Measurements from ENCODE around the gene PARM1. TPM values are rescaled to one million over a fixed set of nuclear protein-coding genes. Genes with fewer than 3 reads are reported as not detected.

The PARM1 gene
- total RNA-seq, 1 donor, result 1.0 TPM

- Histone ChIP-seq H3K4me1 (ENCODE audit: insufficient read depth, low read length) (peaks cover 26% of the 10 kb centered on the region), H3K9me3 (ENCODE audit: low read depth, low read length) (no peaks in the 10 kb centered on the region), H3K4me3 (ENCODE audit: low read length) (no peak overlapping the region), H3K27me3 (ENCODE audit: insufficient read depth, low read length) (peaks cover 55% of the 10 kb centered on the region)
These were observed 2.8 kb upstream of the PARM1 start for GRCh38 chr4:74930162-74930561.

- H3K9me3 ChIP-seq (ENCODE audit: low read depth, low read length), result no peaks in the 10 kb centered on the region
- H3K4me3 ChIP-seq (ENCODE audit: low read length), result no peak overlapping the region
- H3K27me3 ChIP-seq (ENCODE audit: insufficient read depth, low read length), result peaks cover 65% of the 10 kb centered on the region
- peaks cover 26% of the 10 kb centered on the region for H3K4me1 ChIP-seq (ENCODE audit: insufficient read depth, low read length)
These were observed 1.5 kb upstream of the PARM1 start for GRCh38 chr4:74931376-74931775.

GRCh38 chr4:74932010-74932409 lies 906 bp upstream of the PARM1 start:
- H3K27me3 ChIP-seq (ENCODE audit: insufficient read depth, low read length), result peaks cover 68% of the 10 kb centered on the region
- H3K4me1 ChIP-seq (ENCODE audit: insufficient read depth, low read length), result peaks cover 26% of the 10 kb centered on the region
- no peak overlapping the region for H3K4me3 ChIP-seq (ENCODE audit: low read length)
- no peaks in the 10 kb centered on the region for H3K9me3 ChIP-seq (ENCODE audit: low read depth, low read length)

- Histone ChIP-seq H3K9me3 (ENCODE audit: low read depth, low read length) (no peaks in the 10 kb centered on the region), H3K27me3 (ENCODE audit: insufficient read depth, low read length) (peaks cover 72% of the 10 kb centered on the region), H3K4me3 (ENCODE audit: low read length) (peak overlapping the region; percentile 30), H3K4me1 (ENCODE audit: insufficient read depth, low read length) (peaks cover 26% of the 10 kb centered on the region)
These were observed 673 bp downstream of the PARM1 start for GRCh38 chr4:74933562-74934015.

DNA sequence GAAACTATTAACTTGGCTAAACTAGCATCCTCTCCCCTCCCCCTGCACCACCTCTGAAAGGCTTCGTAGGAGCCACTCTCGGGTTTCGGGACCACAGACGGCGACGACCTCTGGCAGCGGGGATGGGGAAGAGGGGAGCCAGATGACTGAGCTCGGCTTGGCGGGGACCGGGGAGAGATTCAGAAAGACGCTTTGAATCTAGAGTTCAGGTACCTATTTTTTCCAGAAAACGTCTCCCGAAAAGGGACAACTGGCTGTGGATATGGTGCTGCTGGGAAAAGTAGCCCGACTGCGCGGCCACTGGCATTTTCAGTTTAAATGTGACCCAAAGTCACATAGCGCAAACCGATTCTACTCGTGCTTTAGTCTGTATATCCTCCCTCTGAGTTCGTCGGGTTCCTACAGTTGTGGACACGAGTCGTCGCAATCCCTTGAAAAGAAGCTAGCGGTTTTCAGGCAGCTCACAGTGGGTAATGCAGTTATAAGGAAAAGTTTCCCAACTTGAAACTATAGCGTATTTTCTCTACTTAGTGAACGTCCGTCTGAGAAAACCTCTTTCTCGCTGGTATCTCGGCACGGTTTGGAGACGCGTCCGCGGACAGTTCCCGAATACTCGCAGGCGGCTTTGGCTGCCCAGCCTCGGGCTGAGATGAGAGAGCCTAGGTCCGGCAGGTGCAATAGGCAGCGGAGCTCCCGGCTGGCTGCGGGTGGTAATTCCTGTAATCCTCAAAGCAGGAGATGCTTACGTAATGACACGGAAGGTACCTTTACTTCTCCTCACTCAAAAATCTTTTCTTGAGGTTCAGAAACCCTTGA lies 1.3 kb downstream of the PARM1 start:
- Histone ChIP-seq H3K4me3 (ENCODE audit: low read length) (peak overlapping the region; percentile 30), H3K9me3 (ENCODE audit: low read depth, low read length) (no peaks in the 10 kb centered on the region), H3K27me3 (ENCODE audit: insufficient read depth, low read length) (peaks cover 74% of the 10 kb centered on the region), H3K4me1 (ENCODE audit: insufficient read depth, low read length) (peaks cover 26% of the 10 kb centered on the region)

DNA sequence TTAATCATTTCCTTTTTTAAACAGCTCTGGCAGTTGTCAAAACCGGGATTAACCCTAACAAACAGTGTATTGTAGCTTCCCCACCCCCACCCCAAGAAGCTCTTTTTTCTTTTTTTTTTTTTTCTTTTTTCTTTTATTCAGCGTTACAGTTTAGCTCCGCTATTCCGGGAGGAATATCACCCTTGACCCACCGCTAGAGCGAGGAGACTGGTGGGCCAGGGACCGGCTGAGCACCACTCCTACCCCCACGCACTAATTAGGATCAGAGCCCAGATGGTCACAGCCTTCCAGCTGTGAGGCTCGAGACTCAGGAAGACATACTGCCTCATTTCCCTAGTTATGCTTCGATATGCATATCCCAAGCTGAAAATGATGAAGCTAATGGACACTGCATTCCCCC lies 2.0 kb downstream of the PARM1 start:
- Histone ChIP-seq H3K27me3 (ENCODE audit: insufficient read depth, low read length) (peaks cover 76% of the 10 kb centered on the region), H3K9me3 (ENCODE audit: low read depth, low read length) (no peaks in the 10 kb centered on the region), H3K4me3 (ENCODE audit: low read length) (no peak overlapping the region), H3K4me1 (ENCODE audit: insufficient read depth, low read length) (peaks cover 26% of the 10 kb centered on the region)

DNA sequence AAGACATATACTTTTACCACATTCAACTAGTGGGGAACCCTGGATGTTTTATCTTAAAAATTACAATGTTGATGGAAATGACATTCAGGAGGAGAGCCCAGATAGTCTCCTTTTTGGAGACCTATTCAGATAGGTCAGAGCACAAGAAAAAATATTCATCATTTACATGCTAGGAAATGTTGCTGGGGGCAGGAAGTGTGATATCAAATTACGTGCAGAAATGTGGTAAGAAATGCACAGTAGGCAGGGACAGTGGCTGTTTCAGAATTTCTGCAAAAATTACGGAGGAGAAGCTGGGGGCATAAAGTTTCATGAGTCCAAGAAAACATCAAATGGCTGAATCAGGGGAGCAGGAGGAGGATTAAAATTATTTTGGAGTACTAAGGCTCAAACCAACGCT lies 8.2 kb downstream of the PARM1 start:
- no peaks in the 10 kb centered on the region for H3K9me3 ChIP-seq (ENCODE audit: low read depth, low read length)
- H3K27me3 ChIP-seq (ENCODE audit: insufficient read depth, low read length), result peaks cover 17% of the 10 kb centered on the region
- no peak overlapping the region for H3K4me3 ChIP-seq (ENCODE audit: low read length)
- H3K4me1 ChIP-seq (ENCODE audit: insufficient read depth, low read length), result no peaks in the 10 kb centered on the region

- Histone ChIP-seq H3K27me3 (ENCODE audit: insufficient read depth, low read length) (peaks cover 11% of the 10 kb centered on the region), H3K4me3 (ENCODE audit: low read length) (no peak overlapping the region), H3K4me1 (ENCODE audit: insufficient read depth, low read length) (no peaks in the 10 kb centered on the region), H3K9me3 (ENCODE audit: low read depth, low read length) (no peaks in the 10 kb centered on the region)
These were observed 9.5 kb downstream of the PARM1 start for GRCh38 chr4:74942251-74942917.

DNA sequence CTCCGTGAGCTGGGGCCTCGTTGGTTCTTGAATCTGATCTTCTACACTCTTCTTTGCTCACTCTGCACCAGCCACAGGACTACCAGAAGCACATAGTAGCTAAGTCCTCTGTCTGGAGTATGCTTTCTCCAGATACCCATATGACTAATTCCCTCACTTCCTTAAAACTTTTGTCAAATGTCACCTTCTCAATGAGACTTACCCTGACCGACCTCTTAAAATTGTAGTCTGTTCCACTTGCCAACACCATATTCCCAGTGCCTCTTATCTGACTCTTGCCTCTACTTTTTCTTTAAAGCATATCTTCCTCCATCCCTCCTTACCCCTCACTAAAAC lies 10.0 kb downstream of the PARM1 start:
- no peak overlapping the region for H3K4me3 ChIP-seq (ENCODE audit: low read length)
- peaks cover 6% of the 10 kb centered on the region for H3K27me3 ChIP-seq (ENCODE audit: insufficient read depth, low read length)
- H3K9me3 ChIP-seq (ENCODE audit: low read depth, low read length), result no peaks in the 10 kb centered on the region
- no peaks in the 10 kb centered on the region for H3K4me1 ChIP-seq (ENCODE audit: insufficient read depth, low read length)

DNA sequence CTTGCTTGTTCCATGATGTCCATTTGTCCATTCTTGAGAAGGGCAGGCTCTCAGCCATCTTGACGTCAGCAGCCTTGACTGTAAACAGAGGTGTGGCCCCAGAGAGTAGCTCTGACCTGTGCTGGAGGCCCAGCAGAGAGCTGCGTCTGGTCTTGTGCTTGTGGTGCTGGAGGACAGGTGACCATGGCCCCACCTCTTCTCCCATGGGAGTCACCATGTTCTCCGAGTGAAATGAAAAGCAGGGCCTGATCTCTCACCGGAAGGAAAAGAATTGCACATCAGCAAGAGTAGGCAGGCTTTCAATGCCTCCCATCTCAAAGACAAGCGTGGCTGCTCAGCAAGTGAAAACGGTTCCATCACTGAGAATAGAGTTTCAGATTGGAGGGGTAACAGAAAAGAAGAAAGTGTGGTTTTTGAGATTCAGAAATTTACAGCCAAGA lies 11.5 kb downstream of the PARM1 start:
- Histone ChIP-seq H3K27me3 (ENCODE audit: insufficient read depth, low read length) (peaks cover under 1% of the 10 kb centered on the region), H3K4me3 (ENCODE audit: low read length) (no peak overlapping the region), H3K9me3 (ENCODE audit: low read depth, low read length) (no peaks in the 10 kb centered on the region), H3K4me1 (ENCODE audit: insufficient read depth, low read length) (no peaks in the 10 kb centered on the region)

DNA sequence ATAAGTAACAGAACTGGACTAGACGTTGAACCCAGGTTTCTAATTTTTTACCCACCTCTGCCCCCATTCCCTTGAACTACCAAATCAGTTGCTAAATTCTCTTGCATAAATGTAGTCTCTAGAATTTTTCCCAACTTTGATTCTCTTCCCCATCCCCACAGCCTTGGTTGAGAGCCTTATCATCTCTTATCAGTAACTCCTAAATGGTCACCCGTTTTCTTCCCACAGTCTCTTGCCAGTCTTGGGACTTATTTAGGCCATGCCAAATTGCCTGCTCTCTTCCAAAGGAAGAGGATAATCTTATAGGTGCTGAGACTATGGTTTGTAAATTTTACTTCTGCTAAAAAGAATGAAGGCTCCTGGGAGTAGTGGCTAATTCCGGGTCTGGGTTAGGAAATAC lies 13.3 kb downstream of the PARM1 start:
- H3K4me1 ChIP-seq (ENCODE audit: insufficient read depth, low read length), result no peaks in the 10 kb centered on the region
- H3K4me3 ChIP-seq (ENCODE audit: low read length), result no peak overlapping the region
- no peaks in the 10 kb centered on the region for H3K9me3 ChIP-seq (ENCODE audit: low read depth, low read length)
- H3K27me3 ChIP-seq (ENCODE audit: insufficient read depth, low read length), result no peaks in the 10 kb centered on the region

DNA sequence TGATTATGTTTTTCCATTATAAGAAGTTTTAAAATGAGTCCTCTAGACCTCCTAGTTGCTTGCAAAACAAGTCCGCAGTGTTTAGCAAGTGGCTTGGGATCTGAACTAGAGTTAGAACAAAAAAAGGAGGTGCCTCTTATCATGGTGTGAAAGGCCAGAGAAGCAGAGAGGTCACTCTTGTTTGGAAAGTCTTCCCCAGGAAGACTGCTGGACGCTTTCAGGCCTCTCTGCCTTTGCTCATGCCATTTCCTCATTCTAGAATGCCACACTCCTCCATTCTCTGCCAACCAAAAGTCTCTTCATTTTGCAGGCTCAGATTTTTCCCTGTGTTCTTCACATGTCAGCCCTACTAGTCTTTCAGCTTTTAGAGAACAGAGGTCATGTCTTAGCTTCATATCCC lies 14.9 kb downstream of the PARM1 start:
- Histone ChIP-seq H3K4me1 (ENCODE audit: insufficient read depth, low read length) (no peaks in the 10 kb centered on the region), H3K27me3 (ENCODE audit: insufficient read depth, low read length) (no peaks in the 10 kb centered on the region), H3K9me3 (ENCODE audit: low read depth, low read length) (no peaks in the 10 kb centered on the region), H3K4me3 (ENCODE audit: low read length) (no peak overlapping the region)

GRCh38 chr4:74948236-74948635 lies 15.3 kb downstream of the PARM1 start:
- Histone ChIP-seq H3K9me3 (ENCODE audit: low read depth, low read length) (no peaks in the 10 kb centered on the region), H3K4me3 (ENCODE audit: low read length) (no peak overlapping the region), H3K27me3 (ENCODE audit: insufficient read depth, low read length) (no peaks in the 10 kb centered on the region), H3K4me1 (ENCODE audit: insufficient read depth, low read length) (no peaks in the 10 kb centered on the region)

- H3K4me3 ChIP-seq (ENCODE audit: low read length), result no peak overlapping the region
- no peaks in the 10 kb centered on the region for H3K4me1 ChIP-seq (ENCODE audit: insufficient read depth, low read length)
- H3K9me3 ChIP-seq (ENCODE audit: low read depth, low read length), result no peaks in the 10 kb centered on the region
- H3K27me3 ChIP-seq (ENCODE audit: insufficient read depth, low read length), result no peaks in the 10 kb centered on the region
These were observed 17.3 kb downstream of the PARM1 start for GRCh38 chr4:74950200-74950599.

DNA sequence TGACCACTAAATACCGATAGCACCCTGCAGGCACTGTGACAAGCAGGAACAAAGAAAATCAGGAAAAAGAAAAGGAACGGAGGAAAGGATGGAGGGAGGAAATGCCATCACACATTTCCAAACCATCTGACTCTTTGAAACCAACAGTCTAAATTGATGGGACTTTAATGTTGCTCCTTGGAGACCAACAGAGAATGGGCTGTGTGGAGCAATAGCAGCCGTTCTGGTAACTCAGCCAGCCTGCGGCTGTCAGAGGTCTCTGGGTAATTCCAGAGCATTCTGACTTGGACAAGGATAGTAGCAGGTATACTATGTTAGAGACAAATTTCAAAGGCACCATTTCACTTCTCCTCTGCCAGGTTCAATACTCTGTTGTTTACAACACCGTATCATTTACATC lies 18.0 kb downstream of the PARM1 start:
- H3K27me3 ChIP-seq (ENCODE audit: insufficient read depth, low read length), result no peaks in the 10 kb centered on the region
- no peaks in the 10 kb centered on the region for H3K9me3 ChIP-seq (ENCODE audit: low read depth, low read length)
- no peaks in the 10 kb centered on the region for H3K4me1 ChIP-seq (ENCODE audit: insufficient read depth, low read length)
- no peak overlapping the region for H3K4me3 ChIP-seq (ENCODE audit: low read length)

DNA sequence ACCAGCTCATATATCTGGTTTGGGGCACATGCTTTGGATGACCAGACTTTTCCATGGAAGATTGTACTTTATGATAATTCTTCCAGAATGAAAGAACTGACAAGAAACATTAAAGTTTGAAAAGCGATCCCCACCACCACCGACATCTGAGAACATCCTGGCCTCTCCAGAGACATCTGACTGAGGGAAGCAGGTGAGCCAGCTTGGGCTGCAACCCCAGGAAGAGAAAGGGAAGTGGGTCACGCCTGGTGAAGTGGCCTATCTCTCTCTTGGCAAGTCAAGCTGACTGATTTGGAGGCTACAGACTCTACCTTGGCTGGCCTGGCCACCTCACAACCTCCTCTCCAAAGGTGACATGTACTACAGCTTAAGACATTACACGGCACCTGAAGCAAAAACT lies 20.7 kb downstream of the PARM1 start:
- H3K27me3 ChIP-seq (ENCODE audit: insufficient read depth, low read length), result no peaks in the 10 kb centered on the region
- no peaks in the 10 kb centered on the region for H3K9me3 ChIP-seq (ENCODE audit: low read depth, low read length)
- H3K4me3 ChIP-seq (ENCODE audit: low read length), result no peak overlapping the region
- no peaks in the 10 kb centered on the region for H3K4me1 ChIP-seq (ENCODE audit: insufficient read depth, low read length)
